OCI-LY3 (cell line): ENCODE results near the gene MYL9.

Experiments
- CTCF ChIP-seq: fragments of 200-600, 300-600 bp; sonication (generic); IDR thresholded peaks from 2 replicates; pipeline ENCODE4 v1.5.1; 2014; ENCODE audit warnings: antibody characterized with exemption, low read length, low read depth
- EZH2phosphoT487 ChIP-seq: fragments of 200-600 bp; shearing (Covaris generic); IDR thresholded peaks from 2 replicates; pipeline ENCODE4 v1.6.1; 2018; ENCODE audit warnings: antibody characterized with exemption, mixed run types, low read depth

- no peak for TF ChIP-seq CTCF
- no peak for TF ChIP-seq EZH2phosphoT487
Observed at GRCh38 chr20:36528875-36529417, 12.4 kb upstream of the MYL9 start.
